Measurements from ENCODE around the gene TNIP1. TPM values are rescaled to one million over a fixed set of nuclear protein-coding genes. Genes with fewer than 3 reads are reported as not detected.

TNIP1 gene
- total RNA-seq, 6 donors from 2014 or later = 109 to 166 (median 130) TPM

GRCh38 chr5:150999704-151000442, 81.0 kb downstream of the TNIP1 start:
- Histone ChIP-seq H3K36me3 (no peaks in the 10 kb centered on the region), H3K27me3 (no peaks in the 10 kb centered on the region), H3K4me1 (peaks cover 6 to 20% (median 7%) of the 10 kb centered on the region in 4 donors), H3K9me3 (no peaks in the 10 kb centered on the region), H3K4me3 (no peak overlapping the region), H3K27ac (no peak overlapping the region)
- WGBS, 2 donors = 52 to 65% methylated on average over 7 of the region's 7 CpGs
- DNase-seq (no peak), ATAC-seq (ENCODE audit: low FRiP score in 2 of 2) (peak in 1 of 2 donors; percentile 53)
- TF ChIP-seq EP300 (IDR thresholded peaks at IDR 0.05) (no peak), POLR2A (IDR thresholded peaks at IDR 0.05) (no peak), POLR2AphosphoS5 (IDR thresholded peaks at IDR 0.05) (no peak), CTCF (IDR thresholded peaks at IDR 0.05) (no peak)

- WGBS, 2 donors = 70 to 81% methylated on average over 1 of the region's 1 CpG
- TF ChIP-seq EP300 (IDR thresholded peaks at IDR 0.05) = no peak
- no peak for TF ChIP-seq POLR2A (IDR thresholded peaks at IDR 0.05)
- no peak for TF ChIP-seq CTCF (IDR thresholded peaks at IDR 0.05)
- no peak for TF ChIP-seq POLR2AphosphoS5 (IDR thresholded peaks at IDR 0.05)
- H3K27me3 ChIP-seq = no peaks in the 10 kb centered on the region
Measured at GRCh38 chr5:150993826-150994412, 86.9 kb downstream of the TNIP1 start.

GRCh38 chr5:150993422-150993821, 87.4 kb downstream of the TNIP1 start:
- Histone ChIP-seq H3K27ac (no peak overlapping the region), H3K36me3 (no peaks in the 10 kb centered on the region), H3K4me1 (no peaks in the 10 kb centered on the region), H3K4me3 (no peak overlapping the region), H3K9me3 (peaks cover 0 to 9% (median 4%) of the 10 kb centered on the region in 4 donors), H3K27me3 (no peaks in the 10 kb centered on the region)
- TF ChIP-seq POLR2A (IDR thresholded peaks at IDR 0.05) (no peak), CTCF (IDR thresholded peaks at IDR 0.05) (no peak), POLR2AphosphoS5 (IDR thresholded peaks at IDR 0.05) (no peak), EP300 (IDR thresholded peaks at IDR 0.05) (no peak)
- ATAC-seq (ENCODE audit: low FRiP score in 2 of 2) (no peak), DNase-seq (no peak)
- WGBS, 2 donors = 94 to 100% methylated on average over 2 of the region's 2 CpGs

More at GRCh38 chr5:150993826-150994412, 86.9 kb downstream of the TNIP1 start:
- no peak for ATAC-seq (ENCODE audit: low FRiP score in 2 of 2)
- H3K9me3 ChIP-seq = peaks cover 0 to 9% (median 4%) of the 10 kb centered on the region in 4 donors
- no peaks in the 10 kb centered on the region for H3K36me3 ChIP-seq
- no peak overlapping the region for H3K4me3 ChIP-seq
- DNase-seq = no peak
- no peak overlapping the region for H3K27ac ChIP-seq
- H3K4me1 ChIP-seq = no peaks in the 10 kb centered on the region

- TF ChIP-seq CTCF (IDR thresholded peaks at IDR 0.05) (no peak), POLR2A (IDR thresholded peaks at IDR 0.05) (no peak), POLR2AphosphoS5 (IDR thresholded peaks at IDR 0.05) (no peak), EP300 (IDR thresholded peaks at IDR 0.05) (no peak)
- DNase-seq (no peak), ATAC-seq (ENCODE audit: low FRiP score in 2 of 2) (no peak)
- Histone ChIP-seq H3K27ac (no peak overlapping the region), H3K27me3 (no peaks in the 10 kb centered on the region), H3K4me1 (no peaks in the 10 kb centered on the region), H3K9me3 (peaks cover 0 to 9% (median 4%) of the 10 kb centered on the region in 4 donors), H3K4me3 (no peak overlapping the region), H3K36me3 (no peaks in the 10 kb centered on the region)
- WGBS, 2 donors = 92 to 93% methylated on average over 6 of the region's 6 CpGs
Measured at GRCh38 chr5:150992705-150993104, 88.1 kb downstream of the TNIP1 start.
